Activated naive CD8-positive, alpha-beta T cell treated with anti-CD3 and anti-CD28 coated beads, Interleukin-2, amount 50 U/mL, for 16 hours (primary cell): ENCODE data around the gene PTPRB.

ENCODE experiments used
- DNase-seq: peaks from one replicate; pipeline ENCODE4 v3.0.0-alpha.2; 2020; ENCODE audit warnings: low read depth, low spot score

Gene PTPRB

GRCh38 chr12:70637303-70638085 is at the start of gene PTPRB:
Gene PTPRB, minus strand, starts transcription at chr12:70637429. Its CDS starts 34 bp downstream, at chr12:70637395.
- DNase-seq, result no peak

GRCh38 chr12:70686907-70687306 is 49.7 kb upstream of the PTPRB start:
- DNase-seq, result no peak

GRCh38 chr12:70686299-70686698 is 49.1 kb upstream of the PTPRB start:
- no peak for DNase-seq

GRCh38 chr12:70683976-70684375 is 46.7 kb upstream of the PTPRB start:
- DNase-seq, result no peak

GRCh38 chr12:70671698-70672097 is 34.5 kb upstream of the PTPRB start:
- DNase-seq, result no peak

- DNase-seq, result no peak
These were observed 33.7 kb upstream of the PTPRB start for GRCh38 chr12:70670948-70671347.

DNA sequence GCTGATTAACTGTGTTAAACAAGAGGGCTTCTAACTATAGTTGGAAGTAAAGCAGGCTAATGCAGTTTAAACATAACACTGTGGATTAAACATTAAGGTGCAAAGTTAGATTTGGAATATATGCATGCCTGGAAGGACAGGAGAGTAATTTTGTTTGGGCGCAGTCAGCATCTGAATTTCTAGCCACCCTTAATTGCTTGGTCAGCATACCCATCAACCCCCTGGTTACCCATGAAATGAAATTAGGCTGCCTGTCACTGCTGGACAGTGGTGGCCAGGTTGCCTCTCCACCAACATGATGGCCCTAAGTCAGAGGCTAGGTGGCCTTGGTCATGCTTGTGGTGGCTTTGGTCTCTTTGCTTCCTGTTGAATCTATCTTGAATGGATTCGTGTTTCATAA is 30.0 kb upstream of the PTPRB start:
- DNase-seq, result no peak

- no peak for DNase-seq
These were observed 29.1 kb upstream of the PTPRB start for GRCh38 chr12:70666364-70666763.

DNA sequence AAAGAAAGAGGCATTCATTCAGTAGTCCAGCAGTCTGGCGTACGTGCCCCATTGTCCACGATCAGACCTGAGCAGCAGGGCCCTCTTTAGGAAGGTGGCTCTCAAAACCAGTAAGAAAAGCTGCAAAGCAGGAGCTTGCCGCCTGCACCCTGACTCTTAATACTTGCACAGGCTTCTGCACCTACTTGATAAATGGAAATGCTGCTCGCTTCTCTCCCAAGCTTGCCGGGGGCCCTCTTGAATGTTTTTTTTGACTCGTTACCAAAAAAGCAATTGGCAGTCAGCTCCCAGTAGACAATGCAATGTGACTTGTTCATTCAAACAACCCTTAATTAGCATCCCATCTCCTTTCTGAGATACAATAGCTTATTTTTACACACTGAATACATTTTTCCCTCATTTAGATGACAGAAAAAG is 27.2 kb upstream of the PTPRB start:
- no peak for DNase-seq

- DNase-seq, result no peak
These were observed 26.6 kb upstream of the PTPRB start for GRCh38 chr12:70663838-70664237.

- no peak for DNase-seq
These were observed 24.4 kb upstream of the PTPRB start for GRCh38 chr12:70661466-70662161.

DNA sequence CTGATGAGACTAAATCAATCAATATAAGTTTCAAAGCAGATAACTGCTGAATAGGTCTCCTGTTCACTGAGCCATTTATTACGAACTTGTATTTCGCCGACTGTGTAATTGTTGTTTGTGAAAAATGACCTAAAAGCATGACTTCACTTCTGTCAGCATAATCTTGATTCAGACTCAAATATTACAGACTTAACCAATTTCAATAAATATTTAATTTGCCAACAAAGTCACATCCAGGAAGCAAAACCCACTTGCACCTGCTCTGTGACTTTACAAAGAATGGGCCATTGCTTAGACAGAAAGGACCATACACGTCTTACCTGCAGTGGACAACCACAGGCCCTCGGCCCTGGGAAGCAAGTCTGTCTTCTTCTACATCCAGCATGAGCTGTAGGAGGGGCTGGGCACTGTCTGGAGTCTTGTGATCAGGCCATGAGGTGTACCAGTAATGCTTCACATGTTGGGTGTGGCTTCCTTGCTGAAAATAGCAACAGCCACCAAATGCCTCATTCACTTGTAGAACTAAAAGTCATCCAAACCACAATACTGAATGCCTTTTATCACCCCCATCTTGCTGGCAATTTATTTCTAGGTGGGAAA is 23.5 kb upstream of the PTPRB start:
- DNase-seq, result no peak

GRCh38 chr12:70660002-70660604 is 22.9 kb upstream of the PTPRB start:
- DNase-seq, result no peak

DNA sequence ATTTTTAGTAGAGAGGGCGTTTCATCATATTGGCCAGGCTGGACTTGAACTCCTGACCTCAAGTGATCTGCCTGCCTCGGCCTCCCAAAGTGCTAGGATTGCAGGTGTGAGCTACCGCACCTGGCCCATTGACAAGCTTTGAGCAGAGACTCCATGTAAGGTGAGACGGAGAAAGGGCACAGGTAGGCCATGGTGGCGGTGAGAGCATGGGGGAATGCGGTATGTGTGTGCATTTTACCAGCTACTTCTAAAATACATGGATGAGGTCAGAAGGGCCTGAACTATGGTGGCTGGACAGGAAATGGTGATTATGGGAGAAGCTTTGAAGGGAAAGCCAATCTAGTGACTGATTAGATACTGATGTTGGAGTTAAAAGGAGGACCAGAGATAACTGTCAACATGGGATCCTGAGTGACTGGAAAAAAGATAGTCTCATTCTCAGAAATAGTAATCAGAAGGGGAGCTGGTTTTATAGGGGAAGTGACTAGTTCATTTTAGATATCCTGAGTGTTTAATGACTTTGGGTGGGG is 21.9 kb upstream of the PTPRB start:
- no peak for DNase-seq

- no peak for DNase-seq
These were observed 20.5 kb upstream of the PTPRB start for GRCh38 chr12:70657616-70658286.

DNA sequence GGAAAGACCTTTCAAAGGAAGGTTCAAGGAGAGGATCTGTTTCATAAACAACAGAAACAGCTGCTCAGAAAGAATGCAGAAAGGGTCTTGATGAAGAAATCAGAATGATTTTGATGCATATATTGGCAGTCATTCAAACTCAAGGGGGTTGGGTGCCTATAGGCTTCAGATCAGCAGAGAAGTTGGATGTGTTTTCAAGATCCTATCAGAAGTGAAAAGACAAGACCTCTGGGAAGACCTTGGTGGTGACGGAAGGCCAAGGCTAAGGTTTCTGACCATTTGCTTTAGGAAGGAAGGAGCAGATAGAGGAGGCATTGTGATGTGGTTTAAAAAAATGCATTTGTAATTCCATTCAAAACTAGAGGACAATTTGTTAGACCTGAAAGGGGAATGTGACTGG is 15.2 kb upstream of the PTPRB start:
- no peak for DNase-seq

- no peak for DNase-seq
These were observed 11.6 kb upstream of the PTPRB start for GRCh38 chr12:70648831-70649230.

- DNase-seq, result no peak
These were observed 11.0 kb upstream of the PTPRB start for GRCh38 chr12:70648191-70648590.

DNA sequence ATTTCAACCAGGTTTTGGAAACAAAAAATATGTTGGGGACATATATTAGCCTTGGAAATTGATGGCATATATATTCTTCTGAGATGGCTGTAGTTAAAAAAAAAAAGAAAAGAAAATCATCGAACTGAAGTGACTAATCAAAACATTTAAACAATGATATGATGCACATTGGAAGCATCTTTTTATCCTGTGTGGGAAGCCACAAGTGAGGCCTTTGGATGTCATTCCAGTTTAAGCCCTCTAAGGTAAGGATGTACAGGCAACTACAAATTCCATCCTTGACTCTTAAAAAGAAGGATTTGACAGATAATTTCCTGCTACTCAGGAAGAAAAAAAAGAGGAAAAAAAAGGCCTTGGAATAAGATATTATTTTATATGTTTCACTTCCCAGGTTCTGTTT is 9.6 kb upstream of the PTPRB start:
- no peak for DNase-seq

DNA sequence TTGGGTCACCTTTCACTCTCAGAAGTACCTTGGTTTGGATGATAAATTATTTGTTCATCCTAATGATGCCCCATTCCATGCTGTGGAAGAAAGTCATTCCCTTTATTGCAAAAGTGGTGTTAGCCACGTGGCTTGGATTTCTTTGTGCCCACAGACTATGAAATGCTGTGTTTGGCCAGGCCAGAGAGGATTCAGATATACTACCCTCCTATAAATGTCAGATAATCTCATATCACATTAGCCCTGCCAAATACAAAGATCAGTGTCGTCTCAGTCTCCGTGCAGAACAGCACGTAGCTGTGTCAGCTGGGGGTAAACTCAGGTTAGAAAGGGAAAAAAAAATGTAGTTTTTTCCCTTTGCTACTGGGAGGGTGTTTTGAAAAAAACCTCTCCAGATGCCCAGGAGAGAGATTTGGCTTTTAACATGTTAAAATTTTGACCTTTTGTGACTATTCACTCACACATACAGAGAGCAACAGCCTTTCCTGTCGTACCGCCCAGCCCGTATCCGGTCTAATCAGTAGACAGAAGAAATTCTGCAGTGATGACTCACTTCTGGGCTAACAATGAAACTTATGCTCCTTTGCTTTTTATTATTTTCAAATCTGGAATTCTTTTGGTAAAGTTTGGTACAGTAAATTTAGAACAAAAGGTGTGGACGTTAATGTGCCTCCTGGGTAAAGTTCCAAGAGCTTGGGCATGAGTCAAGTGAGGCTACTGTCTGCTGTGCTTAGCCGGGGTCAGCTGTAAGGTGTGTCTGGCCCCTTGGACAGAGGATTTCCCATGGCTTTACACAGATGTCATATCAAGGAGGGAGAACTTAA is 8.5 kb upstream of the PTPRB start:
- DNase-seq, result no peak

DNA sequence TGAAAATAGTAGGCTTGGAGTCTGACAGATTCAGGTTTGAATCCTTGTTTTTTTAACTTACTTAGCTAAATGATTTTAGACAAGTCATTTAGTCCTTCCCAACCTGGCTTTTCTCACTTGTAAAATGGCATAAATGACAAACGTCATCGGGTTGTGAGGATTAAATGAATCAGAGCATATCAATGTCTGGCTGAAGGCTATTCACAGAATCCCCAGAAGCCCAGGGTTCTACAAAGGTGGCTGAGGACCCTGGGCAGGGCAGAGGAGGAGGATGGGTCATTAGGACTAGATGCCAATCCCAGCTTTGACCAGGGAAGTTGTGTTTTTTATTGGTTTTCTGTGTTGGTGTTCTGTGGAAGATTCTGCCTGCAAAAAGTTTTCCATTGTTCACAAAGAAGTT is 7.6 kb upstream of the PTPRB start:
- no peak for DNase-seq
